Heart right ventricle (tissue), 16 donors: ENCODE data around the gene PVR. TPM values are rescaled to one million over a fixed set of nuclear protein-coding genes. Genes with fewer than 3 reads are reported as not detected.

Experiments
- ATAC-seq, 8 donors: fragments of 200-7000 bp; cut with Tn5 transposase; one replicate each; pipeline ENCODE4 v1.9.1; 2020; ENCODE audit warnings: mild to moderate bottlenecking in 8 of 8, moderate library complexity in 8 of 8, moderate number of reproducible peaks in 1 of 8
- DNase-seq, 2 donors: peaks; one replicate each; pipeline ENCODE4 v3.0.0-alpha.2; 2020
- H3K27ac ChIP-seq, 10 donors: fragments of 200-600 bp; sonication (generic) in 2 of 10; one replicate each; pipeline versions ENCODE4 v1.5.0 to v1.8.0; 2020 to 2022; ENCODE audit warnings: mild to moderate bottlenecking in 3 of 10
- H3K27me3 ChIP-seq, 7 donors: fragments of 200-600 bp; one replicate each; pipeline ENCODE4 v1.8.0; 2021 to 2022; ENCODE audit warnings: mild to moderate bottlenecking in 2 of 7
- H3K36me3 ChIP-seq, 9 donors: fragments of 200-600 bp; sonication (generic) in 1 of 9; one replicate each; pipeline versions ENCODE4 v1.5.0 to v1.8.0; 2020 to 2022; ENCODE audit warnings: mild to moderate bottlenecking in 2 of 9
- H3K4me1 ChIP-seq, 9 donors: fragments of 200-600 bp; sonication (generic) in 1 of 9; one replicate each; pipeline versions ENCODE4 v1.5.0 to v1.8.0; 2020 to 2022; ENCODE audit warnings: mild to moderate bottlenecking in 4 of 9
- H3K4me3 ChIP-seq, 10 donors: fragments of 200-600 bp; sonication (generic) in 2 of 10; one replicate each; pipeline versions ENCODE4 v1.5.0 to v1.8.0; 2020 to 2022; ENCODE audit warnings: mild to moderate bottlenecking in 7 of 10, moderate library complexity in 2 of 10
- H3K9me3 ChIP-seq, 11 donors: fragments of 200-600 bp in 10 of 11; sonication (generic) in 2 of 11; one replicate each; pipeline versions ENCODE4 v1.5.0 to v1.8.0; 2013 to 2022; ENCODE audit warnings: mild to moderate bottlenecking in 2 of 11, control low read depth in 1 of 11, moderate library complexity in 1 of 11
- WGBS, 2 donors: extraction: QIAGEN DNeasy Blood & Tissue Kit; methylation state at CpG; one replicate each; pipeline ENCODE4 v1.1.7; 2013; ENCODE audit warnings: inconsistent platforms in 1 of 2; 5-methylcytosine and 5-hydroxymethylcytosine counted together
- intact Hi-C, 10 donors: fragments of 100-400 bp; cut with DNase I; formaldehyde crosslinking; loops; one replicate each; pipeline versions ENCODE4 v1.11.1 to v1.14.2; 2022
- polyA plus RNA-seq, 2 donors: library from polyadenylated mRNA; stranded (reverse); fragments of 200-250 nt; gene quantifications; one replicate each; pipeline ENCODE4 v1.2.3, GENCODE V29; 2013
- total RNA-seq, 10 donors: library from RNA; stranded (reverse); fragmentation: NEBNext Ultra II Directional in 3 of 10; extraction: Animal tissue kit (Norgen Biotek cat#: 25700) in 3 of 10; gene quantifications; one replicate each; pipeline versions ENCODE4 v1.2.1 to v1.2.4, GENCODE V29; 2021 to 2023
- TF ChIP-seq, protein P1 (sequence below), 9 donors: fragments of 200-600 bp; sonication (generic) in 2 of 9; IDR thresholded peaks; one replicate each; pipeline versions ENCODE4 v1.5.0 to v1.8.0; 2021 to 2022; ENCODE audit warnings: antibody characterized with exemption in 9 of 9, mild to moderate bottlenecking in 5 of 9, moderate library complexity in 1 of 9
- donor health status: Arrhythmogenic right ventricular cardiomyopathy.
- donor health status: ischemic (EF 13 %, LVEDD 7.1; RV severe dilation, severe dysfunction).
- donor health status: healthy with polysubstance abuse.
- donor health status: DM: no; HTN: yes; CAD: no.
- donor health status: DM: no; HTN: no; CAD: no.
- donor health status: ischemic (EF 25% LVEDD 6.9; RV normal size, moderate dysfunction).
- donor health status: ischemic (EF 25% LVEDD 5.7; RV mildly dilated, moderate dysfunction).
- donor health status: healthy.
- donor health status: DM: yes; HTN: yes; CAD: no.
- donor health status: Ischemic cardiomyopathy.
- donor health status: ischemic (EF 35%, LVEDD 5.7; RV mildly dilated, moderate dysfunction).
- donor health status: nonischemic (EF 11% LVEDD 7.7; RV severe dilation, severe dysfunction).
- donor health status: DM: yes; HTN: yes; CAD: no.
- donor health status: PGD.
- donor health status: ischemic (EF 29% LVEDD 5.4; RV normal size, mild dysfunction).
- donor health status: nonischemic (EF 23%, LVEDD 6.1; RV moderate dilation, normal function).

The PVR gene
- total and polyA plus RNA-seq, 12 donors, result 38.3 to 108 (median 43.4) TPM

DNA sequence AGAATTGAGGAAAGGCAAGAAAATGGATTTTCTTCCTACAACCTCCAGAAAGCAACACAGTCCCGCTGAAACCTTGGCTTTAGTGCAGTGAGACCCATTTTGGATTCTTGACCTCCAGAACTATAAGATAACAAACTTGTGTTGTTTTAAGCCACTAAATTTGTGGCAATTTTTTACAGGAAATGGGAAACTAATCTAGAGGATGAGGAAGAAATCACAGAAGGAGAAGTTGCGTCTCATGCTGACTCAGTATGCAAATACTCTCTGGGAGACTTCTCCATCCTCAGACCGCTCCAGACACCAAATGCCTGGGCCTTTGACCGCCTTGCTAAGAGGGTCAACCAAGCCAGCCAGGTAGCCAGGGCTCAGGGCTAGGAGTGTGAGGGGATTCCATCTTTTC, 42.2 kb downstream of the PVR start:
- 71 to 72% methylated on average over 4 of the region's 4 CpGs for whole genome bisulfite sequencing, 2 donors
- no peaks in the 10 kb centered on the region for H3K27me3 ChIP-seq
- H3K36me3 ChIP-seq, result peaks cover 0 to 14% (median 0%) of the 10 kb centered on the region in 9 donors
- TF ChIP-seq, protein P1, sequence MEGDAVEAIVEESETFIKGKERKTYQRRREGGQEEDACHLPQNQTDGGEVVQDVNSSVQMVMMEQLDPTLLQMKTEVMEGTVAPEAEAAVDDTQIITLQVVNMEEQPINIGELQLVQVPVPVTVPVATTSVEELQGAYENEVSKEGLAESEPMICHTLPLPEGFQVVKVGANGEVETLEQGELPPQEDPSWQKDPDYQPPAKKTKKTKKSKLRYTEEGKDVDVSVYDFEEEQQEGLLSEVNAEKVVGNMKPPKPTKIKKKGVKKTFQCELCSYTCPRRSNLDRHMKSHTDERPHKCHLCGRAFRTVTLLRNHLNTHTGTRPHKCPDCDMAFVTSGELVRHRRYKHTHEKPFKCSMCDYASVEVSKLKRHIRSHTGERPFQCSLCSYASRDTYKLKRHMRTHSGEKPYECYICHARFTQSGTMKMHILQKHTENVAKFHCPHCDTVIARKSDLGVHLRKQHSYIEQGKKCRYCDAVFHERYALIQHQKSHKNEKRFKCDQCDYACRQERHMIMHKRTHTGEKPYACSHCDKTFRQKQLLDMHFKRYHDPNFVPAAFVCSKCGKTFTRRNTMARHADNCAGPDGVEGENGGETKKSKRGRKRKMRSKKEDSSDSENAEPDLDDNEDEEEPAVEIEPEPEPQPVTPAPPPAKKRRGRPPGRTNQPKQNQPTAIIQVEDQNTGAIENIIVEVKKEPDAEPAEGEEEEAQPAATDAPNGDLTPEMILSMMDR (IDR thresholded peaks at IDR 0.05), result no peak
- peak overlapping the region in 1 of 10 donors; percentile 12 for H3K4me3 ChIP-seq
- intact Hi-C loops, result loop anchor here in 9 of 10 donors (5.0 to 10.0 kb wide), 5 partner anchors 36 to 269 kb away; partner anchors contain the start of genes NECTIN2 (in 4 of the 9) and CLPTM1 (in 1 of the 9)
- H3K27ac ChIP-seq, result peak overlapping the region in 6 of 10 donors; percentile 68 to 88 (median 73)
- DNase-seq (peak in 1 of 2 donors; percentile 34), ATAC-seq (no peak)
- H3K4me1 ChIP-seq, result peaks cover 0 to 60% (median 18%) of the 10 kb centered on the region in 9 donors
- no peaks in the 10 kb centered on the region for H3K9me3 ChIP-seq

DNA sequence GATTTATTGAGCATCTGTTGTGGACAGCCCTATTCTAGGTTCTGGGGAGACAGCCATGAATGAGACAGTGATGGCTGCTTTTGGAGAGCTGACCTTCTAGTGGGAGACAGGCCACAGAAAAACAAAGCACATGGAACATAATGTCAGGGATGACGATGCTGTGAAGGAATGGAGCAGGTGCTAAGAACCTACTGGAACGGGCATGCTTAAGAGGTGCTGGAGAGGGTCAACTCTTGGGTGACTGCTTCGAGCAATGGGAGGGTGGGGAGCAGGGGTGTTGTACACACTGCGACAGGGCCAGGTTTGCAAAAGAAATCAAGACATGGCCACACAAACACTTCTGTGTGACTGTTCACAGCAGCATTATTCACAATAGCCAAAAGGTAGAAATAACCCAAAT, 43.2 kb downstream of the PVR start:
- Histone ChIP-seq H3K4me3 (no peak overlapping the region), H3K9me3 (no peaks in the 10 kb centered on the region), H3K36me3 (peaks cover 0 to 7% (median 0%) of the 10 kb centered on the region in 9 donors), H3K27ac (peak overlapping the region in 1 of 10 donors; percentile 88), H3K27me3 (no peaks in the 10 kb centered on the region), H3K4me1 (peaks cover 0 to 69% (median 26%) of the 10 kb centered on the region in 9 donors)
- intact Hi-C loops, result loop anchor here in 9 of 10 donors (5.0 to 10.0 kb wide), 5 partner anchors 35 to 268 kb away; partner anchors contain the start of genes NECTIN2 (in 4 of the 9) and CLPTM1 (in 1 of the 9)
- ATAC-seq (no peak), DNase-seq (no peak)
- WGBS, 2 donors, result 83 to 90% methylated on average over 4 of the region's 4 CpGs
- TF ChIP-seq, protein P1 (IDR thresholded peaks at IDR 0.05), result no peak

DNA sequence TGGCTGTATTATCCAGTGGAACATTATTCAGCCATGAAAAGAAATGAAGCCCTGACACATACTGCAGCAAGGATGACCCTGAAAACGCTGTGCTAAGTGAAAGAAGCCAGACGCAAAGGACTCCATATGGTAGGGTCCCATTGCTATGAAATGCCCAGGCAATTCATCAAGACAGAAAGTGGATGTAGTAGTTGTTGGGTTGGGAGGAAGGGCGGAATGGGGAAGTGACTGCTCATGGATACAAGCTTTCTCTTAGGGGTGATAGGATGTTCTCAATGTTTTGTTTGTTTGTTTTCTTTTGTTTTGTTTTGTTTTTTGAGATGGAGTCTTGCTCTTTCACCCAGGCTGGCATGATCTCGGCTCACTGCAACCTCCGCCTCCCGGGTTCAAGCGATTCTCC, 44.2 kb downstream of the PVR start:
- H3K4me3 ChIP-seq, result no peak overlapping the region
- TF ChIP-seq, protein P1 (IDR thresholded peaks at IDR 0.05), result no peak
- intact Hi-C loops, result loop anchor here in 9 of 10 donors (2.0 to 10.0 kb wide), 8 partner anchors 31 to 267 kb away; partner anchors contain the start of genes NECTIN2 (in 4 of the 9) and CLPTM1 (in 1 of the 9)
- DNase-seq (no peak), ATAC-seq (no peak)
- H3K27ac ChIP-seq, result peak overlapping the region in 1 of 10 donors; percentile 20
- H3K27me3 ChIP-seq, result no peaks in the 10 kb centered on the region
- WGBS, 2 donors, result 91% methylated on average over 7 of the region's 7 CpGs
- H3K9me3 ChIP-seq, result no peaks in the 10 kb centered on the region
- peaks cover 0 to 79% (median 34%) of the 10 kb centered on the region in 9 donors for H3K4me1 ChIP-seq
- no peaks in the 10 kb centered on the region for H3K36me3 ChIP-seq

DNA sequence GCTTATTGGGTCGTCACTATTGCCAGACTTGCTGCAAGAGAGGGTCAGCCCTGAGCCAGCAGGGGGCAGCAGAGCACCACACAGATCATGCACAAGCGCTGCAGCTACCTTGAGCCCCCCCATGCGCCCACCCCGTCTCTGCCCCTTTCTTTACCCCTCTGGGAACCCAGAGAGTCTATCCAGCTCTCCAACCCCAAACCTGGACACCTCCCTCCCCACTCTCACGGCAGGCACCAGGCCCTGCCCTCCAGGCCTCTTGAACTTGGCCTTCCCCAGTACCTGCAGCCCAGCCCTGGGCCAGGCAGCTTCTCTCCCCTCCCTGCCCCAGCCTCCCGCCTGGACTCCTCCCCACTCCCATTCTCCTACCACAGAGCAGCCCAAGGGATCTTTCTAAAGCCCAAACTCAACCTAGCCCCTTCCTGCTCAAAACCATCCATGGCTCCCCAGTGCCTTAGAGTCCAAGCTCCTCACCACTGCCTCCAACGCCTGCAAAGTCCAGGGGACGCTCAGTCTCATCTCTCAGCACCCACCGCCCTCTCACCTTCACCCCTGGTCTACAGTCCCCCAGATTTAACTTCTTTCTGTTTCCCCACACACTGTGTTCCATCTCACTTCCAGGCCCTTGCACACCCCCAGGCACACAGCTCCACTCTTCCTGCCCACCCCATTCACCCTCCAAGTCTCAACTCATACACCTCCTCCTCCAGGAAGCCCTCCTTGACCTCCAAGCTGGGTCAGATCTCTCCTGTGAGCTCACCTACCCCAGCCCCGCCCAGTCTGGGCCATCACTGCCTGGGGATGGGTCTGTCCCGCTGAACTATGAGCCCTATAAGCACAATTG, 45.8 kb downstream of the PVR start:
- intact Hi-C loops, result loop anchor here in 9 of 10 donors (1.0 to 10.0 kb wide), 9 partner anchors 29 to 265 kb away; partner anchors contain the start of genes NECTIN2 (in 4 of the 9) and CLPTM1 (in 1 of the 9)
- TF ChIP-seq, protein P1 (IDR thresholded peaks at IDR 0.05), result peak; percentile 88 to 97 (median 94)
- H3K36me3 ChIP-seq, result no peaks in the 10 kb centered on the region
- H3K27me3 ChIP-seq, result no peaks in the 10 kb centered on the region
- no peaks in the 10 kb centered on the region for H3K9me3 ChIP-seq
- peaks cover 0 to 71% (median 36%) of the 10 kb centered on the region in 9 donors for H3K4me1 ChIP-seq
- ATAC-seq, result peak; percentile 36 to 72 (median 53)
- H3K4me3 ChIP-seq, result no peak overlapping the region
- H3K27ac ChIP-seq, result peak overlapping the region in 1 of 10 donors; percentile 3
- DNase-seq, result peak; percentile 76 to 83
- 37 to 44% methylated on average over 11 of the region's 11 CpGs for whole genome bisulfite sequencing, 2 donors
